ENCODE measurements around the gene PPP4R1. TPM values are rescaled to one million over a fixed set of nuclear protein-coding genes. Genes with fewer than 3 reads are reported as not detected.
A peak's percentile ranks its signal among the peaks of the same experiment; 100 is the strongest.
"Not testable (repeated sequence)": the region's sequence is repeated elsewhere in the genome, so short reads cannot be mapped to it uniquely, and the experiment has no call there.

The PPP4R1 gene
- total RNA-seq: 137 and 162 TPM in 2 replicates

- no peak for DNase-seq (ENCODE audit: low read depth, low spot score)
Measured at GRCh38 chr18:9614401-9615279, at the start of gene PPP4R1. Gene PPP4R1 (minus strand): TSS chr18:9614559. CDS start chr18:9614484, 75 bp downstream.

- DNase-seq (ENCODE audit: low read depth, low spot score): no peak
Measured at GRCh38 chr18:9663377-9663776, 49.0 kb upstream of the PPP4R1 start.

GRCh38 chr18:9661564-9661963, 47.2 kb upstream of the PPP4R1 start:
- DNase-seq (ENCODE audit: low read depth, low spot score): no peak

GRCh38 chr18:9659499-9660375, 45.4 kb upstream of the PPP4R1 start:
- no peak for DNase-seq (ENCODE audit: low read depth, low spot score)

GRCh38 chr18:9658087-9658641, 43.8 kb upstream of the PPP4R1 start:
- no peak for DNase-seq (ENCODE audit: low read depth, low spot score)

GRCh38 chr18:9655232-9655767, 40.9 kb upstream of the PPP4R1 start:
- DNase-seq (ENCODE audit: low read depth, low spot score): no peak

GRCh38 chr18:9653390-9653789, 39.0 kb upstream of the PPP4R1 start:
- DNase-seq (ENCODE audit: low read depth, low spot score): peak; percentile 53

DNA sequence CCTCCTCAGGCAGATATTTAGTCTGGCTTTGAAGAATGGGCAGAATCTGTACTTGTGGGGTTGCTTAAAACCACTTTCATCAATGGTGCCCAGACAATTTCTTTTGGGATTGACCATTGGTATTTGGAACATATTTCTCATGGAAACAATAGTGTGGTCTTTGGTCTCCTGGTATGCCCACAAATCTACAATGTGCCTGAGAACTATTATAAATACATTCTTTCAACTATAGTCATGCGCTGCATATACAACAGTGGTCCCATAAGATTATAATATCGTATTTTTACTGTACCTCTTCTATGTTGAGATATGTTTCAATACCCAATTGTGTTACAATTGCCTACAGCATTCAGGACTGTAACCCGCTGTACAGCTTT, 34.8 kb upstream of the PPP4R1 start:
- DNase-seq (ENCODE audit: low read depth, low spot score): no peak

DNA sequence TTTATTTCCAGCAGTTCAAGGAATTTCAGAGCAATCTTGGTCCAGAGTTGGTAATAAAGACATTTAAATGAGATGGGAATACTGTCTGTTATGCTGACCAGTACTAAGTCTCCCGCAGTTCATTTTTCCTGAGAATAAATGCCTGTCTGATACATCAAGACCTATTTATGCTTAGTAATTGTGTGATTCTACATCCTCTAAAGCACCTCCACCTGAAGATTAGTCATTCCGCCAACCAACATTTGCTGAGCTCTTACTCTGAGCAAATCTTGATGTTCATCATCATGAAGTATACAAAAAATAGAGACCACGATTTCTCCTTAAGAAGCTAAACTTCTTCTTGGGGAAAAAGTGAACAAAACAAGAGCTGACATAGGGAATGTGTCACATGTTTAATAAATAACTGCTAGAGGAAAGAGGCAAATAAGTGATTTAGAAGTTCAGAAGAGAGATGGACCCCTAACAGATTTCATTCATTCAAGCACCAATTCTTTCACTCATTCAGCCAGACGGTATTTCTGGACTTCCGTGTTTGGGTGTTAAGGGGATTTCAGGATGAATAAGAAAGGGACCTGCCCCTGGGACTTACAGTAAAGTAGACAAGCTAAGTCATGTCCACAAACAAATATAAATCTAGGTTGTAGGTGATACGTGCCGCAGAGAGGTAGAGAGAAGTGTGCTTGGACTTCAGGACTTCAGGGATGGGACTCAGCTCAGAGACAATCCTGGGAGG, 34.2 kb upstream of the PPP4R1 start:
- DNase-seq (ENCODE audit: low read depth, low spot score): no peak

GRCh38 chr18:9647496-9648323, 33.4 kb upstream of the PPP4R1 start:
- DNase-seq (ENCODE audit: low read depth, low spot score): no peak

- peak; percentile 97 for DNase-seq (ENCODE audit: low read depth, low spot score)
Measured at GRCh38 chr18:9643549-9643948, 29.2 kb upstream of the PPP4R1 start.

DNA sequence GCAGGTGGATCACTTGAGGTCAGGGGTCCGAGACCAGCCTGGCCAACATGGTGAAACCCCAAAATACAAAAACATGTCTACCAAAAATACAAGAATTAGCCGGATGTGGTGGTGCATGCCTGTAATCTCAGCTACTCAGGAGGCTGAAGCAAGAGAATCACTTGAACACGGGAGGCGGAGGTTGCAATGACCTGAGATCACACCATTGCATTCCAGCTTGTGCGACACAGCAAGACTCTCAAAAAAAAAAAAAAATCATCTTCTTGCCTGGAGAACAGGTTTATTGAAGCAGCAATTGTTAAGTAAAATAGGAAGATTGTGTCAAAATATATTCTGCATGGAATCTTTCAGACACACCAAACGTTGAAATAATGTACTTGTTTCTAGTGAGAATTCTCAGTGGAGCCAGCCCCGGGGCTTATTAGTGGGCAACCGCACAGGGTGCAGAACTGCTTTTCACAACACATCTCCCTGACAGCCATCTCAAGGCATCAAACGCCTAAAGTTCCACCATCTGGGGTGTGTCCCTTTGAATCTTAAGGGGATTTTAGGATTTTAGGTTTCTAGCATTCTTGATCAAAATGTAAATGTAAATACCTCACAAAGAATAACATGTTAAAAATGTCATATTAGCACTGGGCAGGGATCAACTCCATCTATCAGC, 28.6 kb upstream of the PPP4R1 start:
- no peak for DNase-seq (ENCODE audit: low read depth, low spot score)

- DNase-seq (ENCODE audit: low read depth, low spot score): not testable (repeated sequence)
Measured at GRCh38 chr18:9641081-9641480, 26.7 kb upstream of the PPP4R1 start.

DNA sequence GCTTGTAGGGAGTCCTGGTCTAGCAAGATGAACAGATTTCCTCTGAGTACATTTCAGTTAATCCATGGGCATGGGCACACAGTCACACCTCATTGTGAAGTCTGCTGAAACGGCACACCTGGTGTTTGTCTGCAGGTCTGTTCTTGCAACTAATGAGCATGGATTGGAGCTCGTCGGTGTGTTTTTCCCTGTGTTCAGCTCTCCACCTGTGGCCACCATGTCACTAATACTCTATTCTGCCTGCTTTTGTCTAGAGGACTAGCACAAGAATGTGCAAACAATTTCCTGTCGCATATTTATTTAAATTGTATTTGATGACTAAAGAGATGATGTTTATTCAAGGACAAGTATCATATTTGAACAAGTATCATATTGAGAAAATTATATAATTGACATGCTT, 24.5 kb upstream of the PPP4R1 start:
- no peak for DNase-seq (ENCODE audit: low read depth, low spot score)

GRCh38 chr18:9637036-9637767, 22.8 kb upstream of the PPP4R1 start:
- DNase-seq (ENCODE audit: low read depth, low spot score): no peak

DNA sequence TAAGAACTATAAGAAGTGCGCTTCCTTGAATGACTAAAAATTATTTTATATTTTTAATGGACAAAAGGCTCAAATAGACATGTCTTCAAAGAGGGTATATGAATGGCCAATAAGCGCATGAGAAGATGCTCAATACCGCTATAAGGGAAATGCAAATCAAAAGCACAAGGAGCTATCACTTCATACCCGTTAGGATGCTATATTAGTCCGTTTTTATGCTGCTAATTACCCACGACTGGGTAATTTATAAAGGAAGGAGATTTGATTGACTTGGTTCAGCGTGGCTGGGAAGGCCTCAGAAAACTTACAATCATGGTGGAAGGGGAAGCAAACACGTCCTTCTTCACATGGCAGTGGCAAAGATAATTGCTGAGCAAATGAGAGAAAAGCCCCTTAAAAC, 20.5 kb upstream of the PPP4R1 start:
- no peak for DNase-seq (ENCODE audit: low read depth, low spot score)

GRCh38 chr18:9631814-9632496, 17.6 kb upstream of the PPP4R1 start:
- no peak for DNase-seq (ENCODE audit: low read depth, low spot score)

GRCh38 chr18:9630444-9630843, 16.1 kb upstream of the PPP4R1 start:
- no peak for DNase-seq (ENCODE audit: low read depth, low spot score)

Data from pulmonary artery endothelial cell (primary cell).